ENCODE results near the gene ANKRD9. TPM values are rescaled to one million over a fixed set of nuclear protein-coding genes. Genes with fewer than 3 reads are reported as not detected.

Gene ANKRD9
- total and polyA plus RNA-seq, 9 of the 15 experiments (the other 6 are each of a cell fraction or from before 2014, with no cell fraction given): 0.04 to 32.9 (median 5.3) TPM

- no peak for TF ChIP-seq ZNF212 (CRISPR knock-in tag; IDR thresholded peaks at IDR 0.05)
- TF ChIP-seq ZFP36 (IDR thresholded peaks at IDR 0.05; ENCODE audit: low read depth, low read length, partially characterized antibody): no peak
- TF ChIP-seq ZHX1 (conservative IDR thresholded peaks at IDR 0.05; ENCODE audit: low read length): no peak
- no peak for TF ChIP-seq KLF1 (tag; IDR thresholded peaks at IDR 0.05)
- no peak for TF ChIP-seq BRF2 (IDR thresholded peaks at IDR 0.05; ENCODE audit: borderline replicate concordance, insufficient read depth, insufficient read length)
- TF ChIP-seq ZNF668 (CRISPR knock-in tag; IDR thresholded peaks at IDR 0.05): no peak
- no peak for TF ChIP-seq ZFPM2 (CRISPR knock-in tag; IDR thresholded peaks at IDR 0.05)
- TF ChIP-seq ZNF592 (IDR thresholded peaks at IDR 0.05): 0 out of 2 replicates have a peak, but pooled peaks have one; percentile 36
- no peak for TF ChIP-seq GMEB1 (CRISPR knock-in tag; IDR thresholded peaks at IDR 0.05)
- peak; percentile 84 for TF ChIP-seq POLR2A (conservative IDR thresholded peaks at IDR 0.05)
- peak; percentile 91 for TF ChIP-seq ASH1L (IDR thresholded peaks at IDR 0.05; ENCODE audit: borderline replicate concordance, low read depth, partially characterized antibody)
- TF ChIP-seq SAFB (IDR thresholded peaks at IDR 0.05; ENCODE audit: borderline replicate concordance, low read depth, low read length): no peak
- TF ChIP-seq CXXC5 (CRISPR knock-in tag; IDR thresholded peaks at IDR 0.05): peak; percentile 34; the same call in 1 of the 2 replicates
- no peak for TF ChIP-seq OTX1 (CRISPR knock-in tag; IDR thresholded peaks at IDR 0.05)
- TF ChIP-seq GATAD2A (IDR thresholded peaks at IDR 0.05): no peak
- TF ChIP-seq SOX6 (IDR thresholded peaks at IDR 0.05): peak; percentile 41; the same call in 1 of the 2 replicates
These were observed 15.1 kb upstream of the ANKRD9 start (continued) for GRCh38 chr14:102524451-102525218.
